K562 (cell line): ENCODE results near the gene NYNRIN. TPM values are rescaled to one million over a fixed set of nuclear protein-coding genes. Genes with fewer than 3 reads are reported as not detected.

Source experiments
- ATAC-seq: fragments of 200-7000 bp; cut with Tn5 transposase; 3 replicates; pipeline ENCODE4 v1.9.1; 2020; ENCODE audit warnings: moderate library complexity
- BruUV-seq: library from RNA; stranded (reverse); fragments of 400-500 nt; replicated peaks from 2 replicates; lab custom pipeline; 2021; lab: Mats Ljungman, UMichigan
- CTCF ChIA-PET: fragments of 300-600 bp; formaldehyde crosslinking; extraction: SDS; loops from one replicate; lab custom pipeline; 2021; ENCODE audit warnings: low intra/inter-chr PET ratio; lab: Yijun Ruan, JAX
- POLR2A ChIA-PET: fragments of 300-600, 350-650 bp; sonication (Branson Sonifier 250); formaldehyde crosslinking; extraction: SDS; loops from one replicate; lab custom pipeline; 2021; ENCODE audit warnings: antibody characterized with exemption, inconsistent platforms; lab: Yijun Ruan, JAX
- DNase-seq, 4 experiments: peaks; one replicate each; pipeline versions ENCODE4 v3.0.0 to v3.0.0-alpha.2; 2011 to 2018; ENCODE audit warnings: low spot score in 3 of 4, mixed read lengths in 3 of 4; ENCODE audit errors: extremely low read depth in 1 of 4
- FAIRE-seq: peaks from 2 replicates; lab custom pipeline; 2011; peaks lifted over from hg19 to GRCh38; lab: Jason Lieb, UNC
- H2AFZ ChIP-seq: 2 replicates; pipeline ENCODE4 v1.6.0; 2011; ENCODE audit warnings: low read depth, low read length, control low read depth, inconsistent platforms
- H3K27ac ChIP-seq: fragments of 200-600 bp; 3 replicates; pipeline ENCODE4 v1.8.0; 2011; ENCODE audit warnings: low read depth, mild to moderate bottlenecking, control low read depth, inconsistent platforms, low read length, moderate library complexity, mixed read lengths; ENCODE audit errors: extremely low read depth
- H3K27me3 ChIP-seq, 2 experiments: fragments of 300-600 bp in 1 of 2; 2 replicates in 1 of 2; 3 replicates in 1 of 2; pipeline versions ENCODE4 v1.6.0 to v1.8.0; 2011; ENCODE audit warnings: inconsistent platforms in 2 of 2, low read length in 2 of 2, mild to moderate bottlenecking in 1 of 2, mixed read lengths in 1 of 2, moderate library complexity in 1 of 2; ENCODE audit not compliant: control insufficient read depth in 2 of 2, insufficient read depth in 2 of 2
- H3K36me3 ChIP-seq: fragments of 300-600 bp; 3 replicates; pipeline ENCODE4 v1.8.0; 2011; ENCODE audit warnings: mild to moderate bottlenecking, low read length, inconsistent platforms; ENCODE audit not compliant: control insufficient read depth, insufficient read depth
- H3K4me1 ChIP-seq, 2 experiments: fragments of 200-600 bp in 1 of 2; replicated peaks in 1 of 2; 2 replicates in 1 of 2; 3 replicates in 1 of 2; pipeline versions ENCODE4 v1.5.1 to v1.8.0; 2011; ENCODE audit warnings: inconsistent platforms in 2 of 2, low read length in 2 of 2, mild to moderate bottlenecking in 1 of 2, mixed read lengths in 1 of 2, moderate library complexity in 1 of 2; ENCODE audit not compliant: control insufficient read depth in 2 of 2, insufficient read depth in 2 of 2
- H3K4me2 ChIP-seq: 2 replicates; pipeline ENCODE4 v1.6.1; 2011; ENCODE audit warnings: low read length, control low read depth, inconsistent platforms, mixed read lengths; ENCODE audit not compliant: insufficient read depth
- H3K4me3 ChIP-seq: fragments of 200-600 bp; sonication (generic), shearing (Covaris generic); 2 replicates; pipeline ENCODE4 v1.5.1; 2016; ENCODE audit warnings: control low read depth, inconsistent platforms
- H3K79me2 ChIP-seq: fragments of 200-600 bp; 3 replicates; pipeline ENCODE4 v1.8.0; 2011; ENCODE audit warnings: low read length, inconsistent platforms; ENCODE audit not compliant: control insufficient read depth, insufficient read depth
- H3K9ac ChIP-seq, 2 experiments: 2 replicates each; pipeline versions ENCODE4 v1.6.0 to v1.6.1; 2011; ENCODE audit warnings: low read depth in 2 of 2, low read length in 2 of 2, control low read depth in 1 of 2, inconsistent platforms in 1 of 2, mild to moderate bottlenecking in 1 of 2, mixed read lengths in 1 of 2; ENCODE audit not compliant: insufficient read depth in 1 of 2
- H3K9me1 ChIP-seq: one replicate; pipeline ENCODE4 v1.6.0; 2011; ENCODE audit warnings: inconsistent platforms, mild to moderate bottlenecking, low read length, moderate library complexity; ENCODE audit not compliant: control insufficient read depth, insufficient read depth
- H3K9me3 ChIP-seq: replicated peaks from 2 replicates; pipeline ENCODE4 v1.5.1; 2011; ENCODE audit warnings: low read depth, low read length, inconsistent platforms; ENCODE audit not compliant: control insufficient read depth, insufficient read depth
- H4K20me1 ChIP-seq: replicated peaks from 2 replicates; pipeline ENCODE4 v1.6.1; 2011; ENCODE audit warnings: low read length, inconsistent platforms, mixed read lengths; ENCODE audit not compliant: control insufficient read depth, insufficient read depth
- CXXC5 ChIP-seq: fragments of 250-450 bp; sonication (Bioruptor Pico); IDR thresholded peaks from 2 replicates; pipeline ENCODE4 v1.8.0; 2022; ENCODE audit warnings: inconsistent platforms, mild to moderate bottlenecking, moderate library complexity
- GATAD2B ChIP-seq: fragments of 450-650 bp; IDR thresholded peaks from 2 replicates; pipeline ENCODE4 v1.6.1; 2017; ENCODE audit warnings: mild to moderate bottlenecking, borderline replicate concordance
- HMBOX1 ChIP-seq: sonication (generic); IDR thresholded peaks from 2 replicates; pipeline ENCODE4 v1.6.1; 2016
- ID3 ChIP-seq, 2 experiments: fragments of 250-450 bp in 1 of 2; fragments of 450-650 bp in 1 of 2; sonication (Bioruptor Pico) in 1 of 2; IDR thresholded peaks; 2 replicates each; pipeline versions ENCODE4 v1.6.1 to v1.8.0; 2016 to 2021; ENCODE audit warnings: mild to moderate bottlenecking in 2 of 2, moderate library complexity in 2 of 2, missing compliant biosample characterization in 1 of 2, missing genetic modification characterization in 1 of 2
- KLF10 ChIP-seq: fragments of 250-450 bp; sonication (Bioruptor Pico); IDR thresholded peaks from 2 replicates; pipeline ENCODE4 v1.6.1; 2021; ENCODE audit warnings: matching md5 sums
- NCOA4 ChIP-seq: fragments of 450-650 bp; IDR thresholded peaks from 2 replicates; pipeline ENCODE4 v1.6.1; 2018; ENCODE audit warnings: mild to moderate bottlenecking; ENCODE audit not compliant: partially characterized antibody
- PURB ChIP-seq: sonication (generic); formaldehyde crosslinking; IDR thresholded peaks from 2 replicates; pipeline ENCODE4 v1.9.0; 2021; ENCODE audit warnings: low read depth, mild to moderate bottlenecking, missing genetic modification reagents
- ZFP91 ChIP-seq: sonication (generic); formaldehyde crosslinking; IDR thresholded peaks from 2 replicates; pipeline ENCODE4 v1.8.0; 2022; ENCODE audit warnings: mild to moderate bottlenecking, missing genetic modification reagents
- ZNF384 ChIP-seq: IDR thresholded peaks from 2 replicates; pipeline ENCODE4 v1.6.1; 2012; ENCODE audit warnings: low read depth, low read length, improper control_type of control experiment
- ZNF586 ChIP-seq: fragments of 450-650 bp; formaldehyde crosslinking; conservative IDR thresholded peaks from 2 replicates; pipeline ENCODE4 v1.4.0; 2020; ENCODE audit warnings: mild to moderate bottlenecking, moderate library complexity
- whole genome bisulfite sequencing: fragments of 100-300 bp; shearing (Covaris generic); methylation state at CpG from one replicate; pipeline ENCODE4 v1.1.6; 2016; ENCODE audit warnings: low coverage, mixed read lengths; ENCODE audit not compliant: insufficient coverage; ENCODE audit errors: missing lambda C conversion rate; 5-methylcytosine and 5-hydroxymethylcytosine counted together
- in situ Hi-C: fragments of 300-500 bp; cut with MboI; formaldehyde crosslinking; loops from 4 replicates; pipeline ENCODE4 v1.15.0; 2018; ENCODE audit warnings: inconsistent platforms, mixed read lengths
- intact Hi-C: fragments of 100-400 bp; cut with micrococcal nuclease; formaldehyde crosslinking; loops from 2 replicates; pipeline ENCODE4 v1.14.2; 2022
- polyA plus RNA-seq, 8 experiments: library from polyadenylated mRNA; depleted of rRNA in 4 of 8; stranded (reverse) in 5 of 8; unstranded in 3 of 8; fragments of >200 nt; fragmentation: Nextera tagmentation in 2 of 8; fragmentation: Illumina TruSeq in 1 of 8; extraction: Ambion mirVana in 2 of 8; extraction: Trizol in 1 of 8; gene quantifications; 2 replicates each; pipeline versions ENCODE4 v1.2.1 to v1.2.3, GENCODE V29; 2011 to 2014; ENCODE audit warnings: inconsistent platforms in 1 of 8, missing spikeins in 1 of 8
- total RNA-seq, 7 experiments: library from RNA; depleted of rRNA in 6 of 7; stranded (reverse); fragments of >200 nt in 6 of 7; fragmentation: Illumina TruSeq in 2 of 7; extraction: Trizol in 2 of 7; gene quantifications; 2 replicates each; pipeline versions ENCODE4 v1.2.1 to v1.2.3, GENCODE V29; 2011 to 2021; ENCODE audit warnings: low replicate concordance in 1 of 7
- TF ChIP-seq, protein P1 (sequence below): fragments of 250-450 bp; sonication (Bioruptor Pico); IDR thresholded peaks from 2 replicates; pipeline ENCODE4 v1.8.0; 2021; ENCODE audit warnings: moderate library complexity, mild to moderate bottlenecking, inconsistent platforms
- TF ChIP-seq, protein P2 (sequence below): fragments of 250-450 bp; sonication (Bioruptor Pico); IDR thresholded peaks from 2 replicates; pipeline ENCODE4 v1.8.0; 2021; ENCODE audit warnings: mild to moderate bottlenecking, moderate library complexity
- TF ChIP-seq, protein P3 (sequence below): fragments of 450-650 bp; IDR thresholded peaks from 2 replicates; pipeline ENCODE4 v1.6.1; 2016

Gene NYNRIN
- total and polyA plus RNA-seq, 9 of the 15 experiments (the other 6 are each of a cell fraction or from before 2014, with no cell fraction given) = 0.04 to 1.2 (median 0.28) TPM

- H3K79me2 ChIP-seq = no peaks in the 10 kb centered on the region
- H3K27me3 ChIP-seq = no peaks in the 10 kb centered on the region
- H3K9ac ChIP-seq = peak within 1 kb of the TSS; percentile 41 to 84; a peak in 3 of 4 replicates
- H2AFZ ChIP-seq = peak within 1 kb of the TSS; percentile 79
- peak; percentile 66 to 76 (median 68) for DNase-seq
- no peak for FAIRE-seq
- peak within 1 kb of the TSS; percentile 58 for H3K4me2 ChIP-seq
- BruUV-seq = no TSS peak
- H3K27ac ChIP-seq = peak within 1 kb of the TSS; percentile 69
- WGBS = 5% methylated on average over 6 of the region's 21 CpGs
- intact Hi-C loops (loop anchor here (5.0 kb wide), 1 partner anchor 35 kb away; no protein-coding TSS in a partner anchor), in situ Hi-C loops (no loop called here)
- peak within 1 kb of the TSS; percentile 43 for H3K4me3 ChIP-seq
- no peaks in the 10 kb centered on the region for H3K36me3 ChIP-seq
- H4K20me1 ChIP-seq = no peaks in the 10 kb centered on the region
- ChIA-PET POLR2A (no interaction called here), CTCF (no interaction called here)
- no peaks in the 10 kb centered on the region for H3K9me1 ChIP-seq
- H3K4me1 ChIP-seq = peaks cover 12 to 49% of the 10 kb centered on the region in 2 experiments; a peak in 4 of 5 replicates
- H3K9me3 ChIP-seq = no peaks in the 10 kb centered on the region
- peak; percentile 61 for ATAC-seq
- TF ChIP-seq PURB (CRISPR knock-in tag) (no peak), ID3 (CRISPR knock-in tag; IDR thresholded peaks at IDR 0.05) (no peak), ID3 (tag; IDR thresholded peaks at IDR 0.05) (0 out of 2 replicates have a peak, but pooled peaks have one; percentile 17), ZNF586 (no peak), GATAD2B (no peak), KLF10 (CRISPR knock-in tag) (no peak), HMBOX1 (no peak), NCOA4 (no peak), ZFP91 (CRISPR knock-in tag) (peak; percentile 84), ZNF384 (peak; percentile 81), CXXC5 (CRISPR knock-in tag) (peak; percentile 75)
- TF ChIP-seq, protein P1, sequence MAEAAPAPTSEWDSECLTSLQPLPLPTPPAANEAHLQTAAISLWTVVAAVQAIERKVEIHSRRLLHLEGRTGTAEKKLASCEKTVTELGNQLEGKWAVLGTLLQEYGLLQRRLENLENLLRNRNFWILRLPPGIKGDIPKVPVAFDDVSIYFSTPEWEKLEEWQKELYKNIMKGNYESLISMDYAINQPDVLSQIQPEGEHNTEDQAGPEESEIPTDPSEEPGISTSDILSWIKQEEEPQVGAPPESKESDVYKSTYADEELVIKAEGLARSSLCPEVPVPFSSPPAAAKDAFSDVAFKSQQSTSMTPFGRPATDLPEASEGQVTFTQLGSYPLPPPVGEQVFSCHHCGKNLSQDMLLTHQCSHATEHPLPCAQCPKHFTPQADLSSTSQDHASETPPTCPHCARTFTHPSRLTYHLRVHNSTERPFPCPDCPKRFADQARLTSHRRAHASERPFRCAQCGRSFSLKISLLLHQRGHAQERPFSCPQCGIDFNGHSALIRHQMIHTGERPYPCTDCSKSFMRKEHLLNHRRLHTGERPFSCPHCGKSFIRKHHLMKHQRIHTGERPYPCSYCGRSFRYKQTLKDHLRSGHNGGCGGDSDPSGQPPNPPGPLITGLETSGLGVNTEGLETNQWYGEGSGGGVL (CRISPR knock-in tag) = no peak
- TF ChIP-seq, protein P2, sequence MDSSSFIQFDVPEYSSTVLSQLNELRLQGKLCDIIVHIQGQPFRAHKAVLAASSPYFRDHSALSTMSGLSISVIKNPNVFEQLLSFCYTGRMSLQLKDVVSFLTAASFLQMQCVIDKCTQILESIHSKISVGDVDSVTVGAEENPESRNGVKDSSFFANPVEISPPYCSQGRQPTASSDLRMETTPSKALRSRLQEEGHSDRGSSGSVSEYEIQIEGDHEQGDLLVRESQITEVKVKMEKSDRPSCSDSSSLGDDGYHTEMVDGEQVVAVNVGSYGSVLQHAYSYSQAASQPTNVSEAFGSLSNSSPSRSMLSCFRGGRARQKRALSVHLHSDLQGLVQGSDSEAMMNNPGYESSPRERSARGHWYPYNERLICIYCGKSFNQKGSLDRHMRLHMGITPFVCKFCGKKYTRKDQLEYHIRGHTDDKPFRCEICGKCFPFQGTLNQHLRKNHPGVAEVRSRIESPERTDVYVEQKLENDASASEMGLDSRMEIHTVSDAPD (CRISPR knock-in tag) = no peak
- TF ChIP-seq, protein P3, sequence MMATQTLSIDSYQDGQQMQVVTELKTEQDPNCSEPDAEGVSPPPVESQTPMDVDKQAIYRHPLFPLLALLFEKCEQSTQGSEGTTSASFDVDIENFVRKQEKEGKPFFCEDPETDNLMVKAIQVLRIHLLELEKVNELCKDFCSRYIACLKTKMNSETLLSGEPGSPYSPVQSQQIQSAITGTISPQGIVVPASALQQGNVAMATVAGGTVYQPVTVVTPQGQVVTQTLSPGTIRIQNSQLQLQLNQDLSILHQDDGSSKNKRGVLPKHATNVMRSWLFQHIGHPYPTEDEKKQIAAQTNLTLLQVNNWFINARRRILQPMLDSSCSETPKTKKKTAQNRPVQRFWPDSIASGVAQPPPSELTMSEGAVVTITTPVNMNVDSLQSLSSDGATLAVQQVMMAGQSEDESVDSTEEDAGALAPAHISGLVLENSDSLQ = peak; percentile 96
These were observed 31.1 kb upstream of the NYNRIN start, which contains the start of gene NFATC4 for GRCh38 chr14:24367514-24368211. Gene NFATC4 (plus strand): TSS chr14:24368184. CDS start chr14:24368341, 157 bp downstream.
